Stimulated activated CD8-positive, alpha-beta memory T cell treated with anti-CD3 and anti-CD28 coated beads, Interleukin-7, amount 100 ng/mL, for 24 hours (primary cell): ENCODE data around the gene PLEKHA5.
"Not testable (repeated sequence)": the region's sequence is repeated elsewhere in the genome, so short reads cannot be mapped to it uniquely, and the experiment has no call there.

Experiments used
- DNase-seq: peaks from one replicate; pipeline ENCODE4 v3.0.0-alpha.2; 2020; ENCODE audit warnings: low read depth

Gene PLEKHA5

DNA sequence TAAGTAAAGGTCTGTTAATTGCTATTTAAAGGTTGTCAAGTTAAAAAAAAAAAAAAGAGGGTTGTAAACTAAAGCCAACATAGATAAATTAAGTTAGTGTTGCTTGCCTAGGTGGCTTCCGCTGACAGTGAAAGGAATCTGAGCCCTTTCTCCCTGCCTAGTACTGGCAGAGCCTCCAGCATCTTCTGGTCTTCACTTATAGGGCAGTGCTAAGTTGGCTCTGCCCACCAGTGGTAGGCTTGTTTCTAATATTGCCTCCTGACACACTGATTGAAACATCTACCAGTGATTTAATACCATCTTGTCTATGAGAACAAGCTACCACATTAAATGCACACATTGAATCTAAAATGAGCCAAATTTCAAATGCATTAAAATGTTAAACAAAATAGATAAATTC, 39.7 kb downstream of the PLEKHA5 start:
- no peak for DNase-seq

DNA sequence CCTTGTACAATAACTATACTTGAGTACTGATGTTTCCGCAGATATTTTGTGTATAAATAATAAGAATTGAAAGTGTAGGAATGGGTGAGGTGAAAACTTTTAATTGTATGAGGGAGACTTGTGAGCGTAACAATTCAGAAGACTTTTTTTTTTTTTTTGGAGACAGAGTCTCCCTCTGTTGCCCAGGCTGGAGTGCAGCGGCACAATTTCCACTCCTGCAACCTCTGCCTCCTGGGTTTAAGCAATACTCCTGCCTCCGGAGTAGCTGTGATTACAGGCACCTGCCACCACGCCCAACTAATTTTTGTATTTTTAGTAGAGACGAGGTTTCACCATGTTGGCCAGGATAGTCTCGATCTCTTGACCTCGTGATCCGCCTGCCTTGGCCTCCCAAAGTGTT, 40.8 kb downstream of the PLEKHA5 start:
- DNase-seq: not testable (repeated sequence)

DNA sequence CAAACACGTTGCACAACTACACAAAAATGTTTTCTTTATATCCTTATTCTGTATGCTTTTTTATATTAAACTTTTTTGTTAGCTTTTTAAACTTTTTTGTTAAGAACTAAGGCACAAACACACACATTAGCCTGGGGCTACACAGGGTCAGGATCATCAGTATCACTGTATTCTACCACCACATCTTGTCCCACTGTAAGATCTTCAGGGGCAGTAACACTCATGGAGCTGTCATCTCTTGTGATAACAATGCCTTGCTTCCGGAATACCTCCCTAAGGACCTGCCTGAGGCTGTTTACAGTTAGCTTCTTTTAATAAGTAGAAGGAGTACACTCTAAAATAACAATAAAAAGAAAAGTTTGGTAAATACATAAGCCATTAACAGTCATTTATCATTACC, 42.2 kb downstream of the PLEKHA5 start:
- no peak for DNase-seq

DNA sequence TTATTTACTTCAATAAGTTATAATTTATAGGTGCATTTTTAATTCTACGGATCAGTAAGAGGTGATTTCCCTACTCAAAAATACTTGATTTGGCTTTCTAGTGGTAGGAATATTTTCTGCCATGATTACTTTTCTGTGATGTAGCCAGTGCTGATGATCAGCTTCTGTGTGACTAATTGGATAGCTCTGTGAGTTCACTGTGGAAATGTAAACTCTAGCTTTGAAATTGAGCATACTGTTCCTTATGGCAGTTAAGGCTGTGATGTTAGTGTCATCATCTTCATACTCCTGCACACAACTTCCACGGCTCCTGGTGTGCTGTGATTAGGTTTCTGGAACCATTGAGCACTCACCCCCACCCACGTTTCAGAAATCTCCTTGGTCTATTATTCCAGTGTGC, 48.2 kb downstream of the PLEKHA5 start:
- no peak for DNase-seq

DNA sequence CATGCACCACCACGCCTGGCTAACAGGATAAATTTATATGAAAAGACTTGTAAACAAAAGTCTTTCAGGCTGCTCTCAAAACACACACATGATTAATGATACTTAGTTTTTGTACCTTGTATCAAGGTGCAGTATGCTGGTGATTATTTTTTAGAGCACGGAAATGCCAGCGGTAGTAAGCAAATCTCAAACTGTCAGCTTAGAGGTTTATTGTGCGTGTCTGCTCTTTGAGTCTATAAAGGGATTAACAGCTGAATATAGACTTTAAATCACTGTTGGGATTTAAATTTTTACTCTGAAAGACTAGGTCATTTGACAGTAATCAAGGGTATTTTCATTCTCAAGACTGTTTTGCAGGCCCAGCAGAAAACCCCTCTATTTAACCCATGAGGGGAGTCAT, 50.5 kb downstream of the PLEKHA5 start:
- DNase-seq: no peak

DNA sequence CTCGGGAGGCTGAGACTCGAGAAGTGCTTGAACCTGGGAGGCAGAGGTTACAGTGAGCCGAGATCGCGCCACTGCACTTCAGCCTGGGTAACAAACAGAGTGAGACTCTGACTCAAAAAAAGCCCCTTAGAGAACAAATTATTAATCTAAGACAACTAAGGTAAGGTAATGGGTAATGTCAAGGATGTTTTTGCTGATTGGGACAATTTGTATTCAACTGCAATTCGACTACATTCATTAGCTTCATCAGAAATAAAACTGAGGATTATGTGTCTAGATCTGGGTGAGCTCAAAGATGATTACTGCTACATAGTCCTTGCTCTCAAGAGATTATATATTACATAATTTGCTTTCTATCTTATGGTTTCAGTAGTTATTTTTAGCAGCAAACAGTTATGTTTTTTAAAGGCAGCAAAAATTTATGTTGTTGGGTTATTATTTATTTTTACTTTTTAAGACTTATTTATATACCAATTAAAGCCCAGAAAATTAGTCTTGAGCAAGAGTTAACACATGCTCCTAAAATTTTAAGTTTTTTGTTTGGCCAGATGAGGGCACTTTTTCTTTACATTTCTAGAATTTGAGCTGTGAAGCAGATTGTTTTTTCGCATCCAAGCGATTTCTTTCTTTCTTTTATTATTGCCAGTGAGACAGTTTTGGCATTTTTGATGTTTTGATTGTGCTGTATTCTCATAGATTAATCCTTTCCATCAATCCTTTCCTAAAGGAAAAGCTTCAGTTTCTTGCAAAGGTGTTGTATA, 52.3 kb downstream of the PLEKHA5 start:
- no peak for DNase-seq

DNA sequence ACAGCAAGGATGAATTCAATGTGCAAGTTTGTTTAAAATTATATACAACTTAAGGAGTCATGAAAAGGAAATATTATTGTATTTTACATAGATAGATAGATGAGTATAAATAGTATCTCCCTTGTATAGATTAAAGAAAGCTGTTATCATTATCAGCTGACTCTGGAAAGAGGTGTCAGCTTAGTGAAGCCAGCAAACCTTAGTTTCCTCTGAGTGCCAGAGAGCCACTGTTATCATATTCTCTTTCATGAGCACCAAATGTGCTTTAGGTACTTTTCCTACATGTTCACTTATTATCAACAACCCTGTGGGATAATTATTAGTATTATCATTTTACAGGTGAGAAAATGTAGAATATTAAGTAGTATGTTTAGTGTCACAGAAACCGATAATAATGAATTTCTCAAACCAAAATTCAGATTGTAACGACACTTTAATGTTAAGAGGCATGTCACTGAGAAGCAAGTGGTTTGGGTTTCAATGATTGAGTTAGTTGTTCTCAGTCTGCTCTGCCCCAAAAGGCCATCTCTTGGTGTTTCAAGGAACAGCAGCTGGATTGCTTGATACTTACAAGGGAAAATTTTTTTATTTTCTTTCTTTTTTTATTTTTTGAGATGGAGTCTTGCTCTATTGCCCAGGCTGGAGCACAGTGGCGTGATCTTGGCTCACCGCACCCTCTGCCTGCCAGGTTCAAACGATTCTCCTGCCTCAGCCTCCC, 53.7 kb downstream of the PLEKHA5 start:
- DNase-seq: no peak

DNA sequence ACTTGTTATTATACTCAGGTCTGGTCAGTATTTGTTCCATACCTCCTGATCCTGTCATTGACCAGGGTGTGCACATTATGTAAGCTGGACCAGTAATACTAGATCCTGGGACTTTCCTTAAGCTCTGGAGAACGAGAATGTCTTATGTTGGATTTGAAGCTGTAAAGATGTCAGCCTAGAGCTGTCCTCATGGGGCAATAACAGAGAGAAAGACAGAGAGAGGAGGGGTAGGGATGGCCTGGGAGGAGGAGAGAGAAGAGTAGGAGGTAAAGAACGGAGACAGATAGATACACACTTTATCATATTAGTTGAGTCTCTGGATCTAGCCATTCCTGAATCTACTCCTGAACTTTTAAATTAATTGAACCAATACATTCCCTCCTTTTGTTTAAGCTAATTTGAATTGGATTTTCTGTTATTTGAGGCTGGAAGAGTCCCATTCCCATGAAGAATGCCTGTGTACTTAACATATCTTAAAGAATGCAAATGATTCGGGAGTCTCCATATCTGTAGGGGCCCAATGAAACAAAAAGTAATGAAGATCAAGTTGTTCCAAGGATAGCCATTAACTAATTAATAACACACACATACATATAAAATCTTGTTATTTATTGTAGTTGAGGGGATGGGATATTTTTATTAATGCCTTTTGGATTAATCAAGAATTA, 55.9 kb downstream of the PLEKHA5 start:
- DNase-seq: no peak

DNA sequence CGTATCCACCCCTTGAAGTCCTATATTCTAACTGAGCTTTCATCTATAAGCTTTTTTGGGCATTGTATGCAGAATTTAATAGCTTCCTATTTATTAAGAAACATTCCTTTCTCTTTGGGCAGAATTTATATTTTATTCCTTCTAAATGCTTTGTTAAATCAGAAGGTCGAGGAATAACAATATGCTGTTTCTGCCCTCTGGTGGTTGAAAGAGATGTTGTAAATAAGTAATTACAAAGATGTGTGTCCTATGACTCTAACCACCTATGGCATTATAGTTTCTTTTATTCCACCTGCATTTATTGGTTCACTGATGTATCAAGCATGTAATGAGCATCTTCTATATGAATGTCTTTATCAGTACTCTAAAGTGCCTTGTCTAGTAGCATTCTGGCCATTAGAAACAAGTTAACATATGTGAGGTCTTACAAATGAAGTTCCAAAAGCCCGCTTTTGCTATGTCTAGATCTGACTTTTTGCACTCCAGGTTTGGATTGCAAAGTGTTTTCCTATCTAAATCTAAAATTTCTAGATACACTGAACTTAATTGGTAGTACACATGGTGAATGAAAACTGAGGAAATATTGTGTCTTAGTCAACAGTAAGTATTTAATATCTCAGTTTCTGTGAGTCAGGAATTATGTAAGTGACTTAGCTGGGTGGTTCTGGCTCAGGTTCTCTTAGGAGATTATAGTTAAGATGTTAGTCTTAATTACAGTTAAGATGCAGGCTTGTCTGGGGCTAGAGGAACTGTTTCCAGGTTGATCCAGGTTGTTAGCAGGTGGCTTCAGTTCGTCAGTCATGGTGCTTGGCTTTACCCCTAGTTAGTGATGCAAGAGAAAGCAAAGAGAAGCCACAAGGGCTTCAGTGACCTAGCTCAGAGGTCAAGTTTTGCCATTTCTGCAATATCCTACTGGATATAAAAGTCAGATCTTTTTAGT, 57.5 kb downstream of the PLEKHA5 start:
- no peak for DNase-seq

DNA sequence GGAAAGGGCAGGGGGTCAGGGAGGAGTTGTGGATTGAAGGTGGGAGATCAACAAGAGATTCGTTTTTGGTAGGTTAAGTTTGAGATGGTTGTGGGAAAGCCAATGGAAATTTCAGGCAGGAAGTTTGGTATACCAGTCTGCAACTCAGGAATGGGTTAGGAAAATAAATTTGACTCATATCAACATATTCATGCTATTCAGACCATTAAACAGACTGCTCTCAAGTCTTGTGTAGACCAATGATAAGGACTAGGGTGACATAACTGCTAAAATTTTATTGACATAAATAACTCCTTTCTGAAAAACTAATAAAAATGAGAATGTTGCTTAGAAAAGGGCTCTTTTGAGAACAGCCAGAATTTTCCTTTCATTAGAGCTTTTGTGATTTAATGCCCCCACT, 60.0 kb downstream of the PLEKHA5 start:
- DNase-seq: no peak

DNA sequence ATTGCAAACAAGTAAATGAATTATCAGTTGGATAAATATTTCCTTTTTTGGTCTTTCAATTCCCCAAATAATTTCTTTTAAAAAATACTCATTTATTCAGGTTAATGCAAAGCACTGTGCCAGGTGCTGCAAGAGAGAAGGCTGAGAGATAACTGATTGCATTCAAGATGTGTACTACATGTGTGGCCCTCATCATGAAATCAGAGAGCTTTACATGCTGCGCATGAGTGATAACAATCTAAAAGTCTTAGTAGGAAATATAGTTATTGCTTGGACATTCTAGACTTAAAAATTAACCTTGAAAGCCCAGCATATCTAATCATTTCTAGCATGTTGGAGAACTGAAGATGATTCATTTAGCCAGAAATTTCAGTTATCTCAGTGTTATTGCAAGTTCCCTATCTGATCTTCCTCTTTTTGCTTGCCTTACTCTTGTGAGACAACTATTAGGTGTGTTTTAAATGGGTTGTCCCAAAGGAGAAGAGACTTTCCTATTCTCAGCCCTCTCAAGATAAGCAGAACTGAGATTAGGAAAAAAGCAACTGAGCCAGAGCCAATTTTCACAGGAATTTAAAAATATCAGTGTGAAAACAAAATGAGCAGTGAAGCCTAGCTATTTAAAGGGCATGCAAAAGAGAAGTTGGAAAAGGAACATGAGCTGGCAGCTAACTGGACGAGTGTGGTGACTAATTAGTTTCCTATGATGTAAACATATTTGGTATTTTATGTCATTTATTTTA, 60.9 kb downstream of the PLEKHA5 start:
- DNase-seq: no peak

DNA sequence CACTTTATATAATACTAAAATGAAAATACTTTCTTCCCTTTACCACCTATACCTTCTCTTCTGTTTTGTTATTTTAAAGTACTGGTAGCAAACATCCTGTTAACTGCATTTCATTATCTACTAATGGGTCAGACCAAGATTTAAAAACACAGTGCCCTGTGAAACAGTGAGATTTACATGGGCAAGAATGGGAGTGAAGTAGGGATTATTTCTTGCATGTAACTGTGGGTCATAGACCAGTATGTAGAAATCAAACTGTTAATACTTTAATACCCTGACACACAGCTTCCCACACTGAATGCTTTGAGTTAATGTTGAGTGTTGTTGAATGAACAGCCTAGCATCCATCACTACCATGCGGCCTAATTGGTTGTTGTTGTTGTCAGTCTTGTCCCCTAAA, 61.6 kb downstream of the PLEKHA5 start:
- DNase-seq: no peak

DNA sequence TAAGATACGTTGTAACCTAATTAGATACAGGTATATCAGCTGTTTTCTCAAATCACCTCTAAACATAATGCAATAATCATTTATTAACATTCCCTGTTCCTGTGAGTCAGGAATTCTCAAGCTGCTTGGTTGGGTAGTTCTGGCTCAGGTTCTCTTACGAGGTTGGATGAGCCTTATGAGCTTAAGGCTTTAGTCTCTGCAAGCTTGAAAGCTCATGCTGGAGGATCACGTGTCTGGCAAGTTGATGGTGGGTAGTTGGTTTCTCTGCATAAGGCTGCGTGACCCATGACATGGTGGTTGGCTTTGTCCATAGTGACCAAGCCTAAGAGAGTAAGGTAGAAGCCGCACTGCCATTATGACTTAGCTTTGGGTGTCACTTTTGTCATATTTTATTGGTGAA, 62.0 kb downstream of the PLEKHA5 start:
- no peak for DNase-seq

DNA sequence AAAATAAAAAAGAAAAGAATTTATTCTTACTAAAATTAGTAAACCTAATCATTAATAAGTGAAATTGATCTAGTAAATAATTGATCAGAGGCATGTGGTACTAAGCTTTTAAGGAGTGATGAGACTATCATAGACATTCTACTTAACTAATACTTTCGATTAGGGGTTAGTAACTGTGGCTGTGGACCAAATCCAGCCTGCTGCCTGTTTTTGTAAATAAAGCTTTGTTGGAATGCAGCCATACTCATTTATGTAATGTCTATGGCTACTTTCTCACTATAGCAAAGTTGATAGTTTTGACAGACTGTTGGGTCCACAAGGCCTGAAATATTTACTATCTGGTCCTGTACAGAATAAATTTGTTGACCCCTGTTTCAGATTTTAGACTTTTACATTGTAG, 63.2 kb downstream of the PLEKHA5 start:
- DNase-seq: no peak

DNA sequence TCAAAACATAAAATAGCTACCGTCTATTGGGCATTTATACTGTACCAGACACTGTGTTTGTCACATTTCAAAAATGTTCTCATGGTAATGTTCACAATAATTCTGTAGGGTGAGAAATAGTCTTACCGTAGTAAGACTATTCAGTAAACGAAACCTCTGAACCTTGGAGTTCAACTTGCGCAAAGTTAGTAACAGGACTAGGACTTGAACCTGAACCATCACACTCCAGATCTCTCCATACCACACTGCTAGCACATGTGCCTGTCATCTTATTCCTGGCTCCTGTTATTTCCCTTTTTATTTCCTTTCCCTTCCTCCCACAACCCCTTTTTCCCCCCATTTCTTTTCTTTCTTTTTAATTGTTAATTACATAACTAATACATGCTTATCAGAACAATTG, 65.4 kb downstream of the PLEKHA5 start:
- no peak for DNase-seq

DNA sequence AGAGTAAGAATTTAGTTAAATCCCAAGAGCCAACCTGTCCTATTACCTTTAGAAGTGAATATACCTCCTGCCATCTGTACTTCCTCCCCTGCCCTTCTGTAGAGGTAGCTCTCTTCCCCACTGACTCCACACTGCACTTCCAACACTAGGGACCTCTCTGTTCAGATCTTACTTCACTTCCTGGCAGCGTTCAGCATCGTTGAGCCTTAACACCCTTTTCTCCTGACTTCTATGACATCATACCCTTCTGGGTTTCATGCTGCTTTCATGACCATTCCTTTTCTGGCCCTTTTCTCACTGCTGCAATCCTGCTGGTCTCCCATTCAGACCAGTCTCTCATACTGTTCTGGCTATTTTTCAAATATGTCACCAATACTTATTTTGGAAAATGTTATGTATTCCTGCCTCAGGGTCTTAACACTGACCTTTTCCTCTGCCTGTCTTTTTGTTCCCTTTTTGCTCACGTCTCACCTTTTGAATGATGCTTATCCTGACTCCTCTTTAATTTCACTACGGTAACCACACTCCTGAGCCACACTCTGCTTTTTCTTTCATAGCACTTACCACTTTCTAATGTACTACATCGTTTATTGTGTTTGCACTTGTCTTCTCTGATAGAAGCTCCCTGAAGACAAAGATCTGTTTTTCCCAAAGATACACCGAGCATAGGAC, 67.6 kb downstream of the PLEKHA5 start:
- DNase-seq: no peak

DNA sequence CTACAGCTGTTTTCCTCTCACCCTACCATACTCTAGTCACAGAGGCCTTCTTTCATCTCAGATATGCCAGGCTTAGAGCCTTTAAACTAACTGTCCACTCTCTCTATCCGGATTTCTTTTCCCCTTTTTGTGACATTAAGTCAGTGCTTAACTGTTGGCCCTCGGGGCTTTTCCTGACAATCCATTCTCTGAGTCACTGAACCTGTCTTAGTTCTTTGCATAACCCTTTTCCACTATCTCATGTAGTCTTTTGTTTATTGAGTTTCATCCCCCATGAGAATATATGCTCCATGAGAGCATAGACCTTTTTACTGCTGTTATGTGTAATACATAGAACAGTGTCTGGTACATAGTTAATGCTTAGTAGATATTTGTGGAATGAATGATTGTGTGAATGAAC, 68.7 kb downstream of the PLEKHA5 start:
- no peak for DNase-seq

DNA sequence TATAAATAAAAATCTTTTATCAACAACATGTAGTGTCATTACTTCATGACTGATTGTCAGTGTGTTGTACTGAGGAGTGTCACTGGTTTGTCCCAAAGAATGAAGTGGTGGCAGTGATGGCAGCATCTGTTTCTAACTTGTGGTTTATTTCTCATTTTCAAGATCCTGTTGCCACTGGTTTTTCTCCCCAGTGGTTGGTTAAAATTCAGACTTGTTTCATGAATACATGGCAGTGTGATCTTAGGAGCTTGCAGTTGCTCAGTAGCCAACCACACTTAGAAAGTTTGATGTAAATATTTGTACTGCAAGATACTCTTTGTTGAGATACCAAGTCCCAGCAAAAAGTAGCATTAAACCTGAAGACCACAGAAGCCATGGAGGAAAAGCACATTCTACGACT, 69.8 kb downstream of the PLEKHA5 start:
- no peak for DNase-seq

DNA sequence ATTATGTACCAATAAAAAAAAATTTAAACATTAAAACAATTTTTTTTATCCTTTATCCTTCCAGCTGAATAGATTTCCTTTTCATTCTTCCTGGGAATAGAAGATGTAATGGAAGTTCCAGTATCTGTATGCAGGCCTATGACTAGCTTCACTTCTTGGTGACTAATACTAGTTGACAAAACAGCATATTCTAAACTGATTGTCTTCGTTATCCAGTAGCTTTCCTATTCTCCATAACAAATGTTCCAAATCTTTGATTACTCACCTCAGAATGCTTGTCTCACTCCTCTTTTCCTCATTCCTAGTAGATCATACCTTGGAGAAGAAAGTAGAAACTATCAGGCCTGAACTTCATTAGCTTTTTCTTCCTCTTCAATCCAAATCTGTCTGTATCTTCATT, 70.7 kb downstream of the PLEKHA5 start:
- no peak for DNase-seq

DNA sequence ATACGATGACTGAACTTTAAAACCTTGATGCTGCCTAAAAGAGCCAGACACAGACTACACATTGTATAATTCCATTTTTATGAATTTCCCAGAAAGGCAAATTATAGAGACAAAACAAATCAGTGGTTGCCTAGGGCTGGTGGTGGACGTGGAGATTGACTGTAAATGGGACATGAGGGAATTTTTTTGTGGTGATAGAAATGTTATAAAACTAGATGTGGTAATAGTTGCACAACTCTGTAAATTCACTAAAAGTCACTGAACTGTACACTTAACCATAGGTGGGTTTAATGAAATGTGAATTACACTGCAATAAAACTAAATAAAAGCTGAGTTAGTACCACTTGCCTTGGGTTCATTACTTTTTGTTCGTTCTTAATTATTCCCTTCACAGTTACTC, 72.1 kb downstream of the PLEKHA5 start:
- DNase-seq: no peak

DNA sequence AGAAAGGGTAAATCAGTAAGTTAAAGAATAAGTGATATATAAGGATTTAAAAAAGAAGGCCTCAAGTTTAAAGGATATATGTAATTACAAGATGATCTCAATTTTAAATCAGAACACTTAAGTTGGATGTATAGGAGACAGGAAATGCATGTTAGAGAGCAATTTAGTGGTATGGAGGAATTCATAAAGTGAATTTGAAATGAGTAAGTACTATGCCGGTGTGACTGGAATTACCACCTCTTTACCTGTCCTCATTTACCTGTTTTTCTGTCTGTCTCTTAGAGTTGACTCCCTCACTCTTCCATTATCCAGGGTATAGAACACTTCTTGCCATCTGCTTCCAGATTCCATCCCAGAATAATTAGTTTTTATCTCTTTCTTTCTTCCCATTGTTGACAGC, 73.5 kb downstream of the PLEKHA5 start:
- DNase-seq: no peak
